HCT116 (cell line): Measurements from ENCODE around the gene CENPL. TPM values are rescaled to one million over a fixed set of nuclear protein-coding genes. Genes with fewer than 3 reads are reported as not detected.

Experiments used
- ATAC-seq: fragments of 200-7000 bp; cut with Tn5 transposase; 2 replicates; pipeline ENCODE4 v1.9.1; 2020; ENCODE audit warnings: mild to moderate bottlenecking, moderate library complexity
- BruUV-seq: library from RNA; stranded (reverse); fragments of 400-500 nt; replicated peaks from 2 replicates; lab custom pipeline; 2021; lab: Mats Ljungman, UMichigan
- CTCF ChIA-PET: fragments of 300-600 bp; sonication (Branson Sonifier 250); formaldehyde crosslinking; loops from one replicate; lab custom pipeline; 2021; ENCODE audit warnings: antibody characterized with exemption; lab: Charles Lee
- POLR2A ChIA-PET: fragments of 300-600, 350-600 bp; sonication (Branson Sonifier 250); formaldehyde crosslinking; loops from one replicate; lab custom pipeline; 2021; ENCODE audit warnings: antibody characterized with exemption; lab: Charles Lee
- RAD21 ChIA-PET, 2 experiments: fragments of 300-600 bp; sonication (Branson Sonifier 250); formaldehyde crosslinking; loops; one replicate each; lab custom pipeline; 2023; ENCODE audit warnings: low total read pairs in 2 of 2; ENCODE audit not compliant: uncharacterized antibody in 2 of 2, unreplicated experiment in 2 of 2, low non-redundant PET in 1 of 2; lab: Charles Lee
- DNase-seq: peaks from one replicate; pipeline ENCODE4 v3.0.0-alpha.2; 2010; ENCODE audit warnings: low read depth, low spot score
- H2AFZ ChIP-seq: fragments of 200-600 bp; shearing (Covaris generic), sonication (generic); 2 replicates; pipeline ENCODE4 v1.6.1; 2017; ENCODE audit warnings: low read depth, mixed run types, mixed read lengths, antibody characterized with exemption, low read length; ENCODE audit not compliant: poor library complexity, severe bottlenecking
- H3K27ac ChIP-seq: 2 replicates; pipeline ENCODE4 v1.5.1; 2012; ENCODE audit warnings: low read depth, low read length
- H3K27me3 ChIP-seq: fragments of 200-600 bp; sonication (generic); 2 replicates; pipeline ENCODE4 v1.6.1; 2016; ENCODE audit warnings: mixed run types, low read length, mixed read lengths; ENCODE audit not compliant: insufficient read depth
- H3K36me3 ChIP-seq, 2 experiments: fragments of 200-500 bp in 1 of 2; fragments of 200-600 bp in 1 of 2; sonication (Bioruptor generic) in 1 of 2; sonication (generic) in 1 of 2; 2 replicates each; pipeline versions ENCODE4 v1.5.1 to v1.6.1; 2014 to 2016; ENCODE audit warnings: low read length in 2 of 2, inconsistent platforms in 1 of 2, mixed read lengths in 1 of 2, mixed run types in 1 of 2; ENCODE audit not compliant: insufficient read depth in 2 of 2, control insufficient read depth in 1 of 2
- H3K4me1 ChIP-seq, 2 experiments: fragments of 200-600 bp in 1 of 2; sonication (generic) in 1 of 2; 2 replicates each; pipeline versions ENCODE4 v1.5.1 to v1.6.1; 2012 to 2017; ENCODE audit warnings: low read length in 2 of 2, inconsistent platforms in 1 of 2, mild to moderate bottlenecking in 1 of 2, mixed read lengths in 1 of 2, mixed run types in 1 of 2, moderate library complexity in 1 of 2; ENCODE audit not compliant: insufficient read depth in 2 of 2, control insufficient read depth in 1 of 2
- H3K4me2 ChIP-seq: fragments of 200-600 bp; sonication (generic); 2 replicates; pipeline ENCODE4 v1.6.1; 2017; ENCODE audit warnings: mixed run types, low read length, mixed read lengths
- H3K4me3 ChIP-seq, 2 experiments: fragments of 200-600 bp in 1 of 2; sonication (generic) in 1 of 2; replicated peaks in 1 of 2; 2 replicates each; pipeline ENCODE4 v1.5.1; 2011 to 2016; ENCODE audit warnings: low read length in 2 of 2, control low read depth in 1 of 2, low read depth in 1 of 2, mild to moderate bottlenecking in 1 of 2, mixed read lengths in 1 of 2, mixed run types in 1 of 2
- H3K79me2 ChIP-seq: fragments of 200-600 bp; sonication (generic); 2 replicates; pipeline ENCODE4 v1.6.1; 2017; ENCODE audit warnings: mild to moderate bottlenecking, mixed run types, low read length, moderate library complexity, mixed read lengths; ENCODE audit not compliant: insufficient read depth
- H3K9ac ChIP-seq: fragments of 200-600 bp; sonication (generic); 2 replicates; pipeline ENCODE4 v1.6.1; 2016; ENCODE audit warnings: low read length, mixed read lengths
- H3K9me2 ChIP-seq: fragments of 200-600 bp; sonication (generic), shearing (Covaris generic); 2 replicates; pipeline ENCODE4 v1.6.1; 2017; ENCODE audit warnings: mixed run types, mild to moderate bottlenecking, moderate library complexity; ENCODE audit not compliant: insufficient read depth
- H3K9me3 ChIP-seq, 2 experiments: fragments of 200-500 bp in 1 of 2; fragments of 200-600 bp in 1 of 2; sonication (Bioruptor generic) in 1 of 2; sonication (generic) in 1 of 2; 2 replicates each; pipeline ENCODE4 v1.6.1; 2014 to 2017; ENCODE audit warnings: low read length in 2 of 2, mixed read lengths in 2 of 2, inconsistent platforms in 1 of 2, low read depth in 1 of 2, mild to moderate bottlenecking in 1 of 2, mixed run types in 1 of 2, moderate library complexity in 1 of 2; ENCODE audit not compliant: control insufficient read depth in 1 of 2, insufficient read depth in 1 of 2
- H4K20me1 ChIP-seq: fragments of 200-600 bp; sonication (generic), shearing (Covaris generic); 2 replicates; pipeline ENCODE4 v1.6.1; 2017; ENCODE audit warnings: mixed run types, mild to moderate bottlenecking, moderate library complexity; ENCODE audit not compliant: insufficient read depth
- CBX3 ChIP-seq: IDR thresholded peaks from 2 replicates; pipeline ENCODE4 v1.6.1; 2012; ENCODE audit warnings: low read depth
- EGR1 ChIP-seq: IDR thresholded peaks from 2 replicates; pipeline ENCODE4 v1.6.1; 2012; ENCODE audit warnings: low read depth
- ELF1 ChIP-seq: IDR thresholded peaks from 2 replicates; pipeline ENCODE4 v1.6.1; 2012; ENCODE audit warnings: low read depth, borderline replicate concordance
- EZH2 ChIP-seq: fragments of 200-600 bp; sonication (generic); IDR thresholded peaks from 2 replicates; pipeline ENCODE4 v1.6.1; 2017; ENCODE audit warnings: antibody characterized with exemption, mixed run types
- EZH2phosphoT487 ChIP-seq: fragments of 200-600 bp; IDR thresholded peaks from 2 replicates; pipeline ENCODE4 v1.6.1; 2018; ENCODE audit warnings: antibody characterized with exemption, borderline replicate concordance
- FOSL1 ChIP-seq: IDR thresholded peaks from 2 replicates; pipeline ENCODE4 v1.6.1; 2012; ENCODE audit warnings: low read depth
- JUND ChIP-seq: IDR thresholded peaks from 2 replicates; pipeline ENCODE4 v1.6.1; 2012
- POLR2AphosphoS5 ChIP-seq: IDR thresholded peaks from 2 replicates; pipeline ENCODE4 v1.6.1; 2011; ENCODE audit warnings: mild to moderate bottlenecking, low read depth, low read length, moderate library complexity
- RAD21 ChIP-seq: IDR thresholded peaks from 2 replicates; pipeline ENCODE4 v1.6.1; 2012; ENCODE audit warnings: low read depth, mild to moderate bottlenecking
- SP1 ChIP-seq: IDR thresholded peaks from 2 replicates; pipeline ENCODE4 v1.6.1; 2012; ENCODE audit warnings: low read depth
- SRF ChIP-seq: IDR thresholded peaks from 2 replicates; pipeline ENCODE4 v1.6.1; 2012; ENCODE audit warnings: low read depth
- YY1 ChIP-seq: IDR thresholded peaks from 2 replicates; pipeline ENCODE4 v1.6.1; 2011; ENCODE audit warnings: low read length, low read depth, moderate library complexity, mild to moderate bottlenecking; ENCODE audit not compliant: insufficient replicate concordance; ENCODE audit errors: extremely low read depth
- ZFX ChIP-seq: fragments of 450-650 bp; IDR thresholded peaks from 2 replicates; pipeline ENCODE4 v1.6.1; 2017
- ZNF274 ChIP-seq: fragments of 200-500 bp; sonication (Bioruptor generic); IDR thresholded peaks from 2 replicates; pipeline ENCODE4 v1.6.1; 2014; ENCODE audit warnings: mild to moderate bottlenecking, low read depth, low read length, inconsistent platforms
- intact Hi-C: fragments of 100-400 bp; cut with micrococcal nuclease; formaldehyde crosslinking; loops from 2 replicates; pipeline ENCODE4 v1.10.0; 2022
- total RNA-seq: library from RNA; stranded (reverse); gene quantifications from one replicate; pipeline ENCODE4 v1.2.1, GENCODE V29; 2021; ENCODE audit not compliant: unreplicated experiment
- TF ChIP-seq, protein P1 (sequence below): IDR thresholded peaks from 2 replicates; pipeline ENCODE4 v1.6.1; 2011; ENCODE audit warnings: mild to moderate bottlenecking, low read length, moderate library complexity; ENCODE audit not compliant: insufficient replicate concordance; ENCODE audit errors: extremely low read depth
- TF ChIP-seq, protein P2 (sequence below), 3 experiments: fragments of 200-600 bp in 1 of 3; sonication (generic) in 1 of 3; IDR thresholded peaks in 2 of 3; conservative IDR thresholded peaks in 1 of 3; 2 replicates each; pipeline ENCODE4 v1.5.1; 2012 to 2017; ENCODE audit warnings: low read depth in 2 of 3, low read length in 2 of 3, antibody characterized with exemption in 1 of 3, borderline replicate concordance in 1 of 3, control low read depth in 1 of 3, mild to moderate bottlenecking in 1 of 3, mixed read lengths in 1 of 3, mixed run types in 1 of 3, moderate library complexity in 1 of 3; ENCODE audit not compliant: insufficient read depth in 1 of 3
- TF ChIP-seq, protein P3 (sequence below): IDR thresholded peaks from 2 replicates; pipeline ENCODE4 v1.6.1; 2012

Gene CENPL
- total RNA-seq, 1 experiment from 2014 or later, result 20.3 TPM

DNA sequence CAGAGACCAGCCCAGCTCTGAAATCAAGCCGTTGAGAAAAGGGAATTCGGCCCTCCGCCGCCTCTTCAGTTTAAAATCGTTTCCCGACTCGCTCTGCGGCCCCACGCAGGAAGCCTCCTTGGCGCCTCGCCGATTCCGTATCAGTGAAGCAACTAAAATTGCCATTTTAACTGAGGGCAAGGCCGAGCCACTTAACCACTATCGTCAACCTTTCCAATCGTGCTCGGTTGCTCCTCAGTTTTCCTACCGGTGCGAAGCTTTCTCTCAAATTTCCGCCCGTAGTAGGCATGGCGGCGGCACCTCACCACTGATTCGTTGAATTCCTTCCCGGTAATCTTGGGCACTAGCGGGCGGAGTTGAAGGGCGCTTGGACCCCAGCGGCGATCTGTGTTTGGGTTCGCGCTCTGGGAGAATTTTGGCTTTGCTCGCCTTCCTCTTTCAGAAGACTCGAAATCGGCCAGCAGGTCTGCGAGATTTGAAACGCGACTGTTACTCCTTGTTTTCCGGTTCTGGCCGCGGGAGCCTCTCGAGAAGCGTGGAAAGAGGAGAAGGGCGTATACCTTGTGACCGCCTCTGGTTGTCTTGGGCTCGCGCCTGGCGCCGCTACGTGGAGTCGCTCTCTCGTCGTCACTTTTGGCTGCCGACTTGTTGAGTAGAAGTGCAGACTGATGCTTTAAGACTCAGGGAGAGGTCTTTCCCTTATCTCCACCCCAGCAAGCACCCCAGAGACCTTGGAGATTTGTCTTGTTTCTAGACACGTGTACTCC lies at the start of gene CENPL, which contains the start of gene DARS2 (continued):
- TF ChIP-seq CBX3 (peak; percentile 55; the same call in 1 of the 2 replicates), POLR2AphosphoS5 (peak; percentile 70), JUND (no peak), SP1 (peak; percentile 63), EGR1 (peak; percentile 89)
- TF ChIP-seq, protein P1, sequence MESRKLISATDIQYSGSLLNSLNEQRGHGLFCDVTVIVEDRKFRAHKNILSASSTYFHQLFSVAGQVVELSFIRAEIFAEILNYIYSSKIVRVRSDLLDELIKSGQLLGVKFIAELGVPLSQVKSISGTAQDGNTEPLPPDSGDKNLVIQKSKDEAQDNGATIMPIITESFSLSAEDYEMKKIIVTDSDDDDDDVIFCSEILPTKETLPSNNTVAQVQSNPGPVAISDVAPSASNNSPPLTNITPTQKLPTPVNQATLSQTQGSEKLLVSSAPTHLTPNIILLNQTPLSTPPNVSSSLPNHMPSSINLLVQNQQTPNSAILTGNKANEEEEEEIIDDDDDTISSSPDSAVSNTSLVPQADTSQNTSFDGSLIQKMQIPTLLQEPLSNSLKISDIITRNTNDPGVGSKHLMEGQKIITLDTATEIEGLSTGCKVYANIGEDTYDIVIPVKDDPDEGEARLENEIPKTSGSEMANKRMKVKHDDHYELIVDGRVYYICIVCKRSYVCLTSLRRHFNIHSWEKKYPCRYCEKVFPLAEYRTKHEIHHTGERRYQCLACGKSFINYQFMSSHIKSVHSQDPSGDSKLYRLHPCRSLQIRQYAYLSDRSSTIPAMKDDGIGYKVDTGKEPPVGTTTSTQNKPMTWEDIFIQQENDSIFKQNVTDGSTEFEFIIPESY, result no peak

DNA sequence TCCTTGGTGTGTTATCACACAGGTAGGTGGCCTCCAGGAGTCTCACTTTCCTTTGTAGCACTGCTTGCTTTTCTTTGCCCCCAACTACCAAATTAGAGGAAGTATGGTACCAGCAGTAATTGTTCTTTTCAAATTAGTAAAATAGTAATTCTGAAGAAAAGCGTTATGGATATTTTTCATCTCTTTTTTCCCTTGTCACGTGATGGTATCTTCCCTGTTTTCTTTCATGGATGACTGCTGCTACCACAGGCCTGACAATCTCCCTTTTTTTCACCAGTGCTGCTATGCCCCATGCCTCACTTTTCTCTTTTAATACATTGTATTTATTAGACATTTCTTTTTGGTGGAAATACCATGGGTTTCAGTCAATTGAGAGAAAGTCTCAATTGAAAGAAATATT lies 46.8 kb upstream of the CENPL start:
- H3K4me1 ChIP-seq, result peaks cover 6 to 13% of the 10 kb centered on the region in 2 experiments; a peak in 3 of 4 replicates
- H3K27ac ChIP-seq, result no peak overlapping the region
- no peaks in the 10 kb centered on the region for H3K9me2 ChIP-seq
- BruUV-seq, result no TSS peak
- RAD21 ChIA-PET, result no interaction called here
- no peaks in the 10 kb centered on the region for H3K27me3 ChIP-seq
- H2AFZ ChIP-seq, result no peak overlapping the region
- DNase-seq (no peak), ATAC-seq (no peak)
- H3K9me3 ChIP-seq, result no peaks in the 10 kb centered on the region
- H3K9ac ChIP-seq, result no peak overlapping the region
- CTCF ChIA-PET, result no interaction called here
- H3K79me2 ChIP-seq, result peaks cover 13% of the 10 kb centered on the region
- intact Hi-C loops, result no loop called here
- no peak for TF ChIP-seq ZFX
- TF ChIP-seq, protein P2, sequence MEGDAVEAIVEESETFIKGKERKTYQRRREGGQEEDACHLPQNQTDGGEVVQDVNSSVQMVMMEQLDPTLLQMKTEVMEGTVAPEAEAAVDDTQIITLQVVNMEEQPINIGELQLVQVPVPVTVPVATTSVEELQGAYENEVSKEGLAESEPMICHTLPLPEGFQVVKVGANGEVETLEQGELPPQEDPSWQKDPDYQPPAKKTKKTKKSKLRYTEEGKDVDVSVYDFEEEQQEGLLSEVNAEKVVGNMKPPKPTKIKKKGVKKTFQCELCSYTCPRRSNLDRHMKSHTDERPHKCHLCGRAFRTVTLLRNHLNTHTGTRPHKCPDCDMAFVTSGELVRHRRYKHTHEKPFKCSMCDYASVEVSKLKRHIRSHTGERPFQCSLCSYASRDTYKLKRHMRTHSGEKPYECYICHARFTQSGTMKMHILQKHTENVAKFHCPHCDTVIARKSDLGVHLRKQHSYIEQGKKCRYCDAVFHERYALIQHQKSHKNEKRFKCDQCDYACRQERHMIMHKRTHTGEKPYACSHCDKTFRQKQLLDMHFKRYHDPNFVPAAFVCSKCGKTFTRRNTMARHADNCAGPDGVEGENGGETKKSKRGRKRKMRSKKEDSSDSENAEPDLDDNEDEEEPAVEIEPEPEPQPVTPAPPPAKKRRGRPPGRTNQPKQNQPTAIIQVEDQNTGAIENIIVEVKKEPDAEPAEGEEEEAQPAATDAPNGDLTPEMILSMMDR (IDR thresholded peaks at IDR 0.05 in 2 of 3, conservative IDR thresholded peaks at IDR 0.05 in 1 of 3; ENCODE audit: borderline replicate concordance in 1 of 3, insufficient read depth in 1 of 3, low read depth in 2 of 3, low read length in 2 of 3), result no peak
- TF ChIP-seq FOSL1, result no peak
- TF ChIP-seq YY1, result no peak
- no peak for TF ChIP-seq EZH2phosphoT487
- TF ChIP-seq ELF1, result no peak
- no peak for TF ChIP-seq SP1
- TF ChIP-seq RAD21, result no peak
- no peak for TF ChIP-seq POLR2AphosphoS5
- TF ChIP-seq SRF, result no peak
- TF ChIP-seq EZH2, result no peak
- TF ChIP-seq, protein P3, sequence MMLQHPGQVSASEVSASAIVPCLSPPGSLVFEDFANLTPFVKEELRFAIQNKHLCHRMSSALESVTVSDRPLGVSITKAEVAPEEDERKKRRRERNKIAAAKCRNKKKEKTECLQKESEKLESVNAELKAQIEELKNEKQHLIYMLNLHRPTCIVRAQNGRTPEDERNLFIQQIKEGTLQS, result no peak
- no peak for TF ChIP-seq ZNF274
- H3K4me3 ChIP-seq, result no peak overlapping the region
- POLR2A ChIA-PET, result no interaction called here
- H4K20me1 ChIP-seq, result 0 out of 2 replicates have a peak, but pooled peaks cover 2% of the 10 kb centered on the region
- no peak overlapping the region for H3K4me2 ChIP-seq
- peaks cover 4 to 11% of the 10 kb centered on the region in 2 experiments for H3K36me3 ChIP-seq
